ENCODE results near the gene GNG10.

- TF ChIP-seq, protein P1, sequence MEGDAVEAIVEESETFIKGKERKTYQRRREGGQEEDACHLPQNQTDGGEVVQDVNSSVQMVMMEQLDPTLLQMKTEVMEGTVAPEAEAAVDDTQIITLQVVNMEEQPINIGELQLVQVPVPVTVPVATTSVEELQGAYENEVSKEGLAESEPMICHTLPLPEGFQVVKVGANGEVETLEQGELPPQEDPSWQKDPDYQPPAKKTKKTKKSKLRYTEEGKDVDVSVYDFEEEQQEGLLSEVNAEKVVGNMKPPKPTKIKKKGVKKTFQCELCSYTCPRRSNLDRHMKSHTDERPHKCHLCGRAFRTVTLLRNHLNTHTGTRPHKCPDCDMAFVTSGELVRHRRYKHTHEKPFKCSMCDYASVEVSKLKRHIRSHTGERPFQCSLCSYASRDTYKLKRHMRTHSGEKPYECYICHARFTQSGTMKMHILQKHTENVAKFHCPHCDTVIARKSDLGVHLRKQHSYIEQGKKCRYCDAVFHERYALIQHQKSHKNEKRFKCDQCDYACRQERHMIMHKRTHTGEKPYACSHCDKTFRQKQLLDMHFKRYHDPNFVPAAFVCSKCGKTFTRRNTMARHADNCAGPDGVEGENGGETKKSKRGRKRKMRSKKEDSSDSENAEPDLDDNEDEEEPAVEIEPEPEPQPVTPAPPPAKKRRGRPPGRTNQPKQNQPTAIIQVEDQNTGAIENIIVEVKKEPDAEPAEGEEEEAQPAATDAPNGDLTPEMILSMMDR (IDR thresholded peaks at IDR 0.05): no peak
- no peak for TF ChIP-seq POLR2A (IDR thresholded peaks at IDR 0.05)
Observed at GRCh38 chr9:111719541-111719940, 58.1 kb downstream of the GNG10 start.

Measured in body of pancreas (tissue), 4 donors.